GM12878 (cell line): Measurements from ENCODE around the gene POLRMT. TPM values are rescaled to one million over a fixed set of nuclear protein-coding genes. Genes with fewer than 3 reads are reported as not detected.

Experiments used
- ATAC-seq: fragments of 200-7000 bp; cut with Tn5 transposase; 3 replicates; pipeline ENCODE4 v1.9.1; 2020; ENCODE audit warnings: mild to moderate bottlenecking, moderate library complexity
- BruUV-seq: library from RNA; stranded (reverse); fragments of 400-500 nt; replicated peaks from 2 replicates; lab custom pipeline; 2021; lab: Mats Ljungman, UMichigan
- CTCF ChIA-PET: fragments of 300-600 bp; sonication (Branson Sonifier 250); formaldehyde crosslinking; extraction: SDS; loops from one replicate; lab custom pipeline; 2021; ENCODE audit warnings: inconsistent platforms; lab: Yijun Ruan, JAX
- POLR2A ChIA-PET: fragments of 350-600 bp; formaldehyde crosslinking; extraction: SDS; loops from one replicate; lab custom pipeline; 2021; ENCODE audit warnings: inconsistent platforms; lab: Charles Lee
- RAD21 ChIA-PET: fragments of 300-600 bp; sonication (Branson Sonifier 250); formaldehyde crosslinking; loops from one replicate; lab custom pipeline; 2023; ENCODE audit warnings: antibody characterized with exemption; ENCODE audit not compliant: unreplicated experiment; lab: Charles Lee
- SMC1A ChIA-PET: fragments of 300-600 bp; sonication (Branson Sonifier 250); formaldehyde crosslinking; loops from one replicate; lab custom pipeline; 2023; ENCODE audit not compliant: unreplicated experiment, uncharacterized antibody; lab: Charles Lee
- DNase-seq: peaks from one replicate; pipeline ENCODE4 v3.0.0-alpha.2; 2011; ENCODE audit warnings: low read depth, low spot score
- FAIRE-seq: peaks from 3 replicates; lab custom pipeline; 2011; peaks lifted over from hg19 to GRCh38; lab: Jason Lieb, UNC
- H2AFZ ChIP-seq: 2 replicates; pipeline ENCODE4 v1.6.0; 2011; ENCODE audit warnings: low read depth, low read length, control low read depth; ENCODE audit not compliant: control insufficient read depth
- H3K27ac ChIP-seq: 2 replicates; pipeline ENCODE4 v1.5.1; 2011; ENCODE audit warnings: control low read depth; ENCODE audit not compliant: control insufficient read depth, insufficient read depth
- H3K27me3 ChIP-seq, 2 experiments: replicated peaks in 1 of 2; 2 replicates each; pipeline versions ENCODE4 v1.6.0 to v1.6.1; 2011; ENCODE audit warnings: low read length in 1 of 2; ENCODE audit not compliant: control insufficient read depth in 2 of 2, insufficient read depth in 2 of 2
- H3K36me3 ChIP-seq, 2 experiments: 2 replicates each; pipeline ENCODE4 v1.5.1; 2011; ENCODE audit warnings: low read length in 1 of 2; ENCODE audit not compliant: control insufficient read depth in 2 of 2, insufficient read depth in 2 of 2
- H3K4me1 ChIP-seq: 2 replicates; pipeline ENCODE4 v1.6.1; 2011; ENCODE audit warnings: mild to moderate bottlenecking, low read length, moderate library complexity, mixed read lengths; ENCODE audit not compliant: control insufficient read depth, insufficient read depth
- H3K4me2 ChIP-seq: 2 replicates; pipeline ENCODE4 v1.6.0; 2011; ENCODE audit warnings: control low read depth; ENCODE audit not compliant: control insufficient read depth, insufficient read depth
- H3K4me3 ChIP-seq: fragments of 200-600 bp; sonication (generic); 2 replicates; pipeline ENCODE4 v1.5.1; 2016
- H3K79me2 ChIP-seq: 2 replicates; pipeline ENCODE4 v1.6.0; 2011; ENCODE audit warnings: low read length; ENCODE audit not compliant: control insufficient read depth, insufficient read depth
- H3K9ac ChIP-seq: 2 replicates; pipeline ENCODE4 v1.8.0; 2011; ENCODE audit warnings: low read length, control low read depth, mixed read lengths; ENCODE audit not compliant: control insufficient read depth, insufficient read depth
- H3K9me3 ChIP-seq: replicated peaks from 3 replicates; pipeline ENCODE4 v1.5.1; 2011; ENCODE audit warnings: mild to moderate bottlenecking, low read length; ENCODE audit not compliant: control insufficient read depth, insufficient read depth
- H4K20me1 ChIP-seq: 2 replicates; pipeline ENCODE4 v1.6.0; 2011; ENCODE audit not compliant: control insufficient read depth, insufficient read depth
- ATF2 ChIP-seq: IDR thresholded peaks from 2 replicates; pipeline ENCODE4 v1.6.1; 2012; ENCODE audit warnings: low read length, inconsistent platforms
- BHLHE40 ChIP-seq, 2 experiments: fragments of 450-650 bp in 1 of 2; IDR thresholded peaks; 2 replicates each; pipeline ENCODE4 v1.6.1; 2011 to 2017; ENCODE audit warnings: low read depth in 2 of 2, borderline replicate concordance in 1 of 2, improper control_type of control experiment in 1 of 2, low read length in 1 of 2, mild to moderate bottlenecking in 1 of 2
- CBX5 ChIP-seq: sonication (generic); IDR thresholded peaks from 2 replicates; pipeline ENCODE4 v1.6.1; 2016; ENCODE audit warnings: low read depth, moderate library complexity, mild to moderate bottlenecking, inconsistent platforms
- CEBPB ChIP-seq, 2 experiments: fragments of 150-350 bp in 1 of 2; IDR thresholded peaks; 2 replicates each; pipeline ENCODE4 v1.6.1; 2012 to 2014; ENCODE audit warnings: low read depth in 2 of 2, low read length in 2 of 2, borderline replicate concordance in 1 of 2, inconsistent platforms in 1 of 2
- CREB1 ChIP-seq: IDR thresholded peaks from 2 replicates; pipeline ENCODE4 v1.6.1; 2012; ENCODE audit warnings: low read depth, mild to moderate bottlenecking, inconsistent platforms
- CREM ChIP-seq: IDR thresholded peaks from 2 replicates; pipeline ENCODE4 v1.6.1; 2014; ENCODE audit warnings: antibody characterized with exemption, low read depth
- FOXK2 ChIP-seq: fragments of 450-650 bp; IDR thresholded peaks from 2 replicates; pipeline ENCODE4 v1.6.1; 2017; ENCODE audit warnings: mild to moderate bottlenecking, moderate library complexity
- IRF3 ChIP-seq: fragments of 450-650 bp; IDR thresholded peaks from 2 replicates; pipeline ENCODE4 v1.6.1; 2014; ENCODE audit warnings: mild to moderate bottlenecking
- LARP7 ChIP-seq: fragments of 450-650 bp; IDR thresholded peaks from 2 replicates; pipeline ENCODE4 v1.6.1; 2017; ENCODE audit warnings: mild to moderate bottlenecking
- MTA2 ChIP-seq: fragments of 450-650 bp; IDR thresholded peaks from 2 replicates; pipeline ENCODE4 v1.6.1; 2016; ENCODE audit warnings: low read depth, mild to moderate bottlenecking, moderate library complexity
- MXI1 ChIP-seq: fragments of 150-350 bp; IDR thresholded peaks from 2 replicates; pipeline ENCODE4 v1.6.1; 2011; ENCODE audit warnings: low read depth, mild to moderate bottlenecking, inconsistent platforms, low read length, improper control_type of control experiment
- MYB ChIP-seq: fragments of 150-350 bp; IDR thresholded peaks from 2 replicates; pipeline ENCODE4 v1.6.1; 2014; ENCODE audit warnings: mild to moderate bottlenecking, low read depth, low read length, borderline replicate concordance
- NBN ChIP-seq: fragments of 450-650 bp; IDR thresholded peaks from 2 replicates; pipeline ENCODE4 v1.6.1; 2016
- NFXL1 ChIP-seq: fragments of 450-650 bp; IDR thresholded peaks from 2 replicates; pipeline ENCODE4 v1.6.1; 2017; ENCODE audit warnings: antibody characterized with exemption, mild to moderate bottlenecking, borderline replicate concordance
- NR2C1 ChIP-seq: fragments of 450-650 bp; IDR thresholded peaks from 2 replicates; pipeline ENCODE4 v1.6.1; 2017; ENCODE audit warnings: antibody characterized with exemption, mild to moderate bottlenecking, moderate library complexity
- POLR2AphosphoS5 ChIP-seq: IDR thresholded peaks from 2 replicates; pipeline ENCODE4 v1.6.1; 2011; ENCODE audit warnings: mild to moderate bottlenecking, low read length, inconsistent platforms
- RAD51 ChIP-seq: fragments of 450-650 bp; IDR thresholded peaks from 2 replicates; pipeline ENCODE4 v1.6.1; 2016; ENCODE audit warnings: moderate library complexity, mild to moderate bottlenecking, inconsistent platforms
- SREBF1 ChIP-seq: IDR thresholded peaks from 2 replicates; pipeline ENCODE4 v1.6.1; 2012; ENCODE audit warnings: mild to moderate bottlenecking, low read length
- SUZ12 ChIP-seq: fragments of 200-600 bp; sonication (generic); IDR thresholded peaks from one replicate; pipeline ENCODE4 v1.6.1; 2018; ENCODE audit warnings: antibody characterized with exemption, mild to moderate bottlenecking; ENCODE audit not compliant: unreplicated experiment
- TAF1 ChIP-seq: IDR thresholded peaks from 2 replicates; pipeline ENCODE4 v1.6.1; 2011; ENCODE audit warnings: mild to moderate bottlenecking, low read depth, low read length, borderline replicate concordance
- TARDBP ChIP-seq: IDR thresholded peaks from 2 replicates; pipeline ENCODE4 v1.6.1; 2016; ENCODE audit warnings: borderline replicate concordance
- TCF12 ChIP-seq: IDR thresholded peaks from 2 replicates; pipeline ENCODE4 v1.6.1; 2011; ENCODE audit warnings: low read depth, mild to moderate bottlenecking, low read length
- ZNF274 ChIP-seq: IDR thresholded peaks from one replicate; pipeline ENCODE4 v1.8.0; 2011; ENCODE audit not compliant: insufficient read length, insufficient read depth
- WGBS: methylation state at CpG from one replicate; pipeline ENCODE4 v1.1.6; 2016; ENCODE audit warnings: low lambda C conversion rate; ENCODE audit not compliant: insufficient replicate concordance, insufficient coverage; ENCODE audit errors: missing lambda C conversion rate; 5-methylcytosine and 5-hydroxymethylcytosine counted together
- in situ Hi-C: fragments of 300-500 bp; cut with MboI; formaldehyde crosslinking; loops from 9 replicates; pipeline ENCODE4 v1.14.3; 2018; ENCODE audit warnings: mixed read lengths
- intact Hi-C: fragments of 100-400 bp; cut with micrococcal nuclease; formaldehyde crosslinking; loops from one replicate; pipeline ENCODE4 v1.14.2; 2022; ENCODE audit not compliant: unreplicated experiment
- polyA plus RNA-seq, 11 experiments: library from polyadenylated mRNA; depleted of rRNA in 4 of 11; unstranded in 6 of 11; stranded (reverse) in 5 of 11; fragments of >200 nt; fragmentation: Nextera tagmentation in 4 of 11; fragmentation: Illumina TruSeq in 1 of 11; extraction: Ambion mirVana in 4 of 11; extraction: Trizol in 1 of 11; gene quantifications; 1 replicate in 1 of 11; 2 replicates in 10 of 11; pipeline versions ENCODE4 v1.2.1 to v1.2.3, GENCODE V29; 2011 to 2016; ENCODE audit warnings: inconsistent platforms in 2 of 11, missing spikeins in 2 of 11, low read depth in 1 of 11
- total RNA-seq, 4 experiments: library from RNA; depleted of rRNA in 3 of 4; stranded (reverse); fragments of >200 nt in 3 of 4; fragmentation: Illumina TruSeq in 1 of 4; extraction: Trizol in 1 of 4; gene quantifications; 2 replicates each; pipeline versions ENCODE4 v1.2.1 to v1.2.3, GENCODE V29; 2013 to 2021

The POLRMT gene
- total and polyA plus RNA-seq, 10 of the 15 experiments (the other 5 are each of a cell fraction or from before 2014, with no cell fraction given): 9.9 to 57.6 (median 34.6) TPM

- FAIRE-seq (peak; percentile 44), ATAC-seq (peak; percentile 66), DNase-seq (peak; percentile 28)
- intact Hi-C loops (loop anchor here (5.0 kb wide), 2 partner anchors 43 to 57 kb away; partner anchors contain the start of genes CDC34 and POLRMT), in situ Hi-C loops (no loop called here)
- CTCF ChIA-PET: interaction anchor here (0.6 to 1.6 kb wide), 3 partner anchors 18 to 380 kb away, joined by 3 to 9 read pairs (median 7); no protein-coding TSS in a partner anchor
- POLR2A ChIA-PET: interaction anchor here (0.6 to 0.9 kb wide), 4 partner anchors 20 to 556 kb away, joined by 3 to 6 read pairs (median 4); no protein-coding TSS in a partner anchor
- no peaks in the 10 kb centered on the region for H3K27me3 ChIP-seq
- peak overlapping the region; percentile 83 for H3K4me3 ChIP-seq
- H2AFZ ChIP-seq: no peak overlapping the region
- no peaks in the 10 kb centered on the region for H3K9me3 ChIP-seq
- peaks cover 3% of the 10 kb centered on the region; the same call in 1 of the 2 replicates for H3K4me1 ChIP-seq
- peak overlapping the region; percentile 61 for H3K4me2 ChIP-seq
- H4K20me1 ChIP-seq: 0 out of 2 replicates have a peak, but pooled peaks cover 5% of the 10 kb centered on the region
- peak overlapping the region; percentile 54 for H3K27ac ChIP-seq
- H3K79me2 ChIP-seq: peaks cover 63% of the 10 kb centered on the region
- SMC1A ChIA-PET: interaction anchor here (0.8 to 2.0 kb wide), 5 partner anchors 11 to 86 kb away, joined by 3 to 20 read pairs (median 4); partner anchors contain the start of genes CDC34 and TPGS1
- RAD21 ChIA-PET: interaction anchor here (0.9 to 2.0 kb wide), 8 partner anchors 10 to 105 kb away, joined by 3 to 11 read pairs (median 4); partner anchors contain the start of genes CDC34 and RNF126
- H3K9ac ChIP-seq: peak overlapping the region; percentile 47
- peaks cover 0 to 22% of the 10 kb centered on the region in 2 experiments; a peak in 3 of 4 replicates for H3K36me3 ChIP-seq
- WGBS: 3% methylated on average over 30 of the region's 32 CpGs
- no TSS peak for BruUV-seq
- TF ChIP-seq MYB (no peak), NR2C1 (no peak), NBN (0 out of 2 replicates have a peak, but pooled peaks have one; percentile 56), CBX5 (no peak), LARP7 (peak; percentile 60), RAD51 (no peak), ATF2 (no peak), NFXL1 (no peak), IRF3 (no peak), POLR2AphosphoS5 (peak; percentile 59; the same call in 1 of the 2 replicates), TARDBP (no peak), TAF1 (0 out of 2 replicates have a peak, but pooled peaks have one; percentile 19), SUZ12 (no peak), FOXK2 (no peak), ZNF274 (no peak), CREM (no peak), CEBPB (IDR thresholded peaks at IDR 0.05; ENCODE audit: borderline replicate concordance in 1 of 2, low read depth in 2 of 2, low read length in 2 of 2) (no peak), BHLHE40 (IDR thresholded peaks at IDR 0.05; ENCODE audit: borderline replicate concordance in 1 of 2, low read depth in 2 of 2, low read length in 1 of 2) (peak; percentile 42 to 71; a peak in 1 of 4 replicates), MXI1 (peak; percentile 95), TCF12 (no peak), MTA2 (peak; percentile 47; the same call in 1 of the 2 replicates), CREB1 (no peak), SREBF1 (no peak)
Observed at GRCh38 chr19:574658-575526, 58.4 kb downstream of the POLRMT start.
